C4-2B (cell line): Measurements from ENCODE around the gene GGA3.
"Not testable (repeated sequence)": the region's sequence is repeated elsewhere in the genome, so short reads cannot be mapped to it uniquely, and the experiment has no call there.

Source experiments
- CTCF ChIP-seq: fragments of 450-650 bp; conservative IDR thresholded peaks from 2 replicates; pipeline ENCODE4 v1.5.1; 2017; ENCODE audit warnings: mild to moderate bottlenecking
- ZFX ChIP-seq: fragments of 450-650 bp; IDR thresholded peaks from 2 replicates; pipeline ENCODE4 v1.6.1; 2017

GRCh38 chr17:75255954-75256698 lies 5.3 kb downstream of the GGA3 start:
- not testable (repeated sequence) for TF ChIP-seq CTCF, ZFX
